Stimulated activated effector memory CD8-positive, alpha-beta T cell treated with anti-CD3 and anti-CD28 coated beads, Interleukin-12 subunit alpha, Interleukin-12 subunit beta, amount 100 ng/mL, for 72 hours (primary cell): ENCODE data around the gene GTPBP4.
"Not testable (repeated sequence)": the region's sequence is repeated elsewhere in the genome, so short reads cannot be mapped to it uniquely, and the experiment has no call there.

Experiments used
- ATAC-seq: fragments of 150-1000 bp; cut with Tn5 transposase; 2 replicates; pipeline ENCODE4 v1.10.0; 2021
- DNase-seq, 2 donors: peaks; one replicate each; pipeline ENCODE4 v3.0.0; 2021 to 2022; ENCODE audit warnings: low spot score in 2 of 2
- H3K27ac Mint-ChIP-seq: one replicate; pipeline ENCODE4 v1.8.0; 2022; ENCODE audit warnings: mild to moderate bottlenecking, mixed read lengths
- H3K36me3 Mint-ChIP-seq: one replicate; pipeline ENCODE4 v1.8.0; 2022; ENCODE audit warnings: mild to moderate bottlenecking, mixed read lengths
- H3K4me1 Mint-ChIP-seq: one replicate; pipeline ENCODE4 v1.8.0; 2022; ENCODE audit warnings: mixed read lengths
- H3K4me3 Mint-ChIP-seq: one replicate; pipeline ENCODE4 v1.8.0; 2022; ENCODE audit warnings: mild to moderate bottlenecking, mixed read lengths
- H3K9me3 Mint-ChIP-seq: one replicate; pipeline ENCODE4 v1.8.0; 2022; ENCODE audit warnings: mixed read lengths

Gene GTPBP4

GRCh38 chr10:994836-995558 lies 6.8 kb downstream of the GTPBP4 start:
- Mint-ChIP-seq H3K36me3 (peaks cover 100% of the 10 kb centered on the region), H3K27ac (peak overlapping the region; percentile 86), H3K4me3 (no peak overlapping the region), H3K9me3 (no peaks in the 10 kb centered on the region), H3K4me1 (peaks cover 23% of the 10 kb centered on the region)
- no peak for DNase-seq
- no peak for ATAC-seq

- Mint-ChIP-seq H3K4me1 (peaks cover 19% of the 10 kb centered on the region), H3K36me3 (peaks cover 100% of the 10 kb centered on the region), H3K27ac (peak overlapping the region; percentile 86), H3K9me3 (no peaks in the 10 kb centered on the region), H3K4me3 (no peak overlapping the region)
- DNase-seq (no peak), ATAC-seq (no peak)
These were observed 7.3 kb downstream of the GTPBP4 start for GRCh38 chr10:995559-995926.

- Mint-ChIP-seq H3K9me3 (no peaks in the 10 kb centered on the region), H3K4me3 (no peak overlapping the region), H3K27ac (no peak overlapping the region), H3K4me1 (peaks cover 19% of the 10 kb centered on the region), H3K36me3 (peaks cover 100% of the 10 kb centered on the region)
- DNase-seq (no peak), ATAC-seq (no peak)
These were observed 7.8 kb downstream of the GTPBP4 start for GRCh38 chr10:996031-996430.

GRCh38 chr10:997266-998022 lies 9.2 kb downstream of the GTPBP4 start:
- H3K36me3 Mint-ChIP-seq = peaks cover 100% of the 10 kb centered on the region
- peaks cover 23% of the 10 kb centered on the region for H3K4me1 Mint-ChIP-seq
- no peak overlapping the region for H3K27ac Mint-ChIP-seq
- H3K4me3 Mint-ChIP-seq = no peak overlapping the region
- DNase-seq (no peak), ATAC-seq (no peak)
- H3K9me3 Mint-ChIP-seq = no peaks in the 10 kb centered on the region

- Mint-ChIP-seq H3K4me1 (peaks cover 11% of the 10 kb centered on the region), H3K27ac (no peak overlapping the region), H3K4me3 (no peak overlapping the region), H3K9me3 (no peaks in the 10 kb centered on the region), H3K36me3 (peaks cover 100% of the 10 kb centered on the region)
- DNase-seq = no peak
- ATAC-seq = no peak
These were observed 14.3 kb downstream of the GTPBP4 start for GRCh38 chr10:1002425-1003006.

- no peak for DNase-seq
- no peak overlapping the region for H3K4me3 Mint-ChIP-seq
These were observed 15.8 kb downstream of the GTPBP4 start for GRCh38 chr10:1003884-1004670.

GRCh38 chr10:1006573-1006972 lies 18.3 kb downstream of the GTPBP4 start:
- Mint-ChIP-seq H3K4me1 (no peaks in the 10 kb centered on the region), H3K27ac (no peak overlapping the region), H3K36me3 (peaks cover 100% of the 10 kb centered on the region), H3K4me3 (no peak overlapping the region), H3K9me3 (no peaks in the 10 kb centered on the region)
- ATAC-seq (no peak), DNase-seq (no peak)

More at GRCh38 chr10:1003884-1004670, 15.8 kb downstream of the GTPBP4 start:
- Mint-ChIP-seq H3K27ac (no peak overlapping the region), H3K9me3 (no peaks in the 10 kb centered on the region), H3K36me3 (peaks cover 100% of the 10 kb centered on the region), H3K4me1 (peaks cover 11% of the 10 kb centered on the region)
- no peak for ATAC-seq

GRCh38 chr10:1007583-1007982 lies 19.3 kb downstream of the GTPBP4 start:
- no peak overlapping the region for H3K27ac Mint-ChIP-seq
- DNase-seq (no peak), ATAC-seq (no peak)
- peaks cover 100% of the 10 kb centered on the region for H3K36me3 Mint-ChIP-seq
- no peak overlapping the region for H3K4me3 Mint-ChIP-seq
- no peaks in the 10 kb centered on the region for H3K9me3 Mint-ChIP-seq
- H3K4me1 Mint-ChIP-seq = no peaks in the 10 kb centered on the region

GRCh38 chr10:1009071-1009494 lies 20.8 kb downstream of the GTPBP4 start:
- H3K4me3 Mint-ChIP-seq = no peak overlapping the region
- H3K36me3 Mint-ChIP-seq = peaks cover 100% of the 10 kb centered on the region
- no peak overlapping the region for H3K27ac Mint-ChIP-seq
- no peaks in the 10 kb centered on the region for H3K4me1 Mint-ChIP-seq
- H3K9me3 Mint-ChIP-seq = no peaks in the 10 kb centered on the region
- DNase-seq (no peak), ATAC-seq (no peak)

- H3K27ac Mint-ChIP-seq, ATAC-seq: not testable (repeated sequence)
These were observed 21.7 kb downstream of the GTPBP4 start for GRCh38 chr10:1009947-1010346.

GRCh38 chr10:1010703-1011102 lies 22.5 kb downstream of the GTPBP4 start:
- H3K9me3 Mint-ChIP-seq = no peaks in the 10 kb centered on the region
- H3K4me1 Mint-ChIP-seq = no peaks in the 10 kb centered on the region
- ATAC-seq (no peak), DNase-seq (no peak)
- no peak overlapping the region for H3K4me3 Mint-ChIP-seq
- peaks cover 98% of the 10 kb centered on the region for H3K36me3 Mint-ChIP-seq
- peak overlapping the region; percentile 67 for H3K27ac Mint-ChIP-seq

More at GRCh38 chr10:1009947-1010346, 21.7 kb downstream of the GTPBP4 start:
- H3K4me3 Mint-ChIP-seq, H3K4me1 Mint-ChIP-seq, DNase-seq, H3K9me3 Mint-ChIP-seq: not testable (repeated sequence)
- H3K36me3 Mint-ChIP-seq = peaks cover 100% of the 10 kb centered on the region

GRCh38 chr10:1011696-1012095 lies 23.5 kb downstream of the GTPBP4 start:
- H3K27ac Mint-ChIP-seq = no peak overlapping the region

GRCh38 chr10:1015688-1016087 lies 27.5 kb downstream of the GTPBP4 start:
- peaks cover 98% of the 10 kb centered on the region for H3K36me3 Mint-ChIP-seq
- ATAC-seq (no peak), DNase-seq (no peak)
- H3K4me1 Mint-ChIP-seq = no peaks in the 10 kb centered on the region
- no peak overlapping the region for H3K4me3 Mint-ChIP-seq
- no peak overlapping the region for H3K27ac Mint-ChIP-seq
- no peaks in the 10 kb centered on the region for H3K9me3 Mint-ChIP-seq

More at GRCh38 chr10:1011696-1012095, 23.5 kb downstream of the GTPBP4 start:
- ATAC-seq (no peak), DNase-seq (no peak)
- peaks cover 98% of the 10 kb centered on the region for H3K36me3 Mint-ChIP-seq
- no peaks in the 10 kb centered on the region for H3K9me3 Mint-ChIP-seq
- H3K4me1 Mint-ChIP-seq = no peaks in the 10 kb centered on the region
- H3K4me3 Mint-ChIP-seq = no peak overlapping the region

- no peaks in the 10 kb centered on the region for H3K4me1 Mint-ChIP-seq
- ATAC-seq (no peak), DNase-seq (no peak)
- H3K9me3 Mint-ChIP-seq = no peaks in the 10 kb centered on the region
- no peak overlapping the region for H3K27ac Mint-ChIP-seq
- H3K36me3 Mint-ChIP-seq = peaks cover 66% of the 10 kb centered on the region
- no peak overlapping the region for H3K4me3 Mint-ChIP-seq
These were observed 31.1 kb downstream of the GTPBP4 start for GRCh38 chr10:1019362-1019761.

- H3K36me3 Mint-ChIP-seq = peaks cover 57% of the 10 kb centered on the region
- no peak overlapping the region for H3K4me3 Mint-ChIP-seq
- DNase-seq = no peak
- H3K27ac Mint-ChIP-seq = peak overlapping the region; percentile 52
- no peaks in the 10 kb centered on the region for H3K4me1 Mint-ChIP-seq
- H3K9me3 Mint-ChIP-seq = no peaks in the 10 kb centered on the region
- no peak for ATAC-seq
These were observed 32.2 kb downstream of the GTPBP4 start for GRCh38 chr10:1020460-1020859.
